ENCODE measurements around the gene SPOCK1. TPM values are rescaled to one million over a fixed set of nuclear protein-coding genes. Genes with fewer than 3 reads are reported as not detected.
A peak's percentile ranks its signal among the peaks of the same experiment; 100 is the strongest.

Gene SPOCK1
- total and polyA plus RNA-seq, 2 experiments from 2014 or later: 4.1 to 14.0 TPM

DNA sequence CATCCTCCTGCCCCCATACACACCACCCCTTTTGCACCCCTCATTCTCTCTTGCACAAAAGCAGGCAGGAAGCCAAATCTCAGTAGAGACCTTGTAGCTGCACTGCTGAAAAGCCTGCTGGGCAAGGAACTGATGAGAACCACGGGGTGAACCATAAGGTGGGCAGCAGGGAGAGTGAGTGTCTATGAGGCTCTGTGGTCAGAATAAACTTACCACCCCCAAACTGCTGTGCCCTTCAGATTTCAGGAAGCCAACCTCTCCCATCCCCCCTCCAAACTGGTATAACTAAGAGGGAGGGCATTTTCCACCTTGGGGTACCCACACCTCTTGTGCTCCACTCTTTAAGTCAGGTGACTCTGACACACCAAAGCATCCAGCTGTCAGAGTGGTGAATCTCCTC is 471.4 kb downstream of the SPOCK1 start:
- H3K36me3 ChIP-seq: no peaks in the 10 kb centered on the region
- H3K27me3 ChIP-seq: no peaks in the 10 kb centered on the region
- no peaks in the 10 kb centered on the region for H3K9me3 ChIP-seq (ENCODE audit: low read depth)
- TF ChIP-seq, protein P1, sequence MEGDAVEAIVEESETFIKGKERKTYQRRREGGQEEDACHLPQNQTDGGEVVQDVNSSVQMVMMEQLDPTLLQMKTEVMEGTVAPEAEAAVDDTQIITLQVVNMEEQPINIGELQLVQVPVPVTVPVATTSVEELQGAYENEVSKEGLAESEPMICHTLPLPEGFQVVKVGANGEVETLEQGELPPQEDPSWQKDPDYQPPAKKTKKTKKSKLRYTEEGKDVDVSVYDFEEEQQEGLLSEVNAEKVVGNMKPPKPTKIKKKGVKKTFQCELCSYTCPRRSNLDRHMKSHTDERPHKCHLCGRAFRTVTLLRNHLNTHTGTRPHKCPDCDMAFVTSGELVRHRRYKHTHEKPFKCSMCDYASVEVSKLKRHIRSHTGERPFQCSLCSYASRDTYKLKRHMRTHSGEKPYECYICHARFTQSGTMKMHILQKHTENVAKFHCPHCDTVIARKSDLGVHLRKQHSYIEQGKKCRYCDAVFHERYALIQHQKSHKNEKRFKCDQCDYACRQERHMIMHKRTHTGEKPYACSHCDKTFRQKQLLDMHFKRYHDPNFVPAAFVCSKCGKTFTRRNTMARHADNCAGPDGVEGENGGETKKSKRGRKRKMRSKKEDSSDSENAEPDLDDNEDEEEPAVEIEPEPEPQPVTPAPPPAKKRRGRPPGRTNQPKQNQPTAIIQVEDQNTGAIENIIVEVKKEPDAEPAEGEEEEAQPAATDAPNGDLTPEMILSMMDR (IDR thresholded peaks at IDR 0.05; ENCODE audit: low read depth, low read length): no peak
- DNase-seq (ENCODE audit: low read depth in 1 of 2, low spot score in 1 of 2): no peak
- H3K4me3 ChIP-seq: no peak overlapping the region
- H3K4me1 ChIP-seq (ENCODE audit: low read depth): no peaks in the 10 kb centered on the region
- no peak overlapping the region for H3K27ac ChIP-seq

DNA sequence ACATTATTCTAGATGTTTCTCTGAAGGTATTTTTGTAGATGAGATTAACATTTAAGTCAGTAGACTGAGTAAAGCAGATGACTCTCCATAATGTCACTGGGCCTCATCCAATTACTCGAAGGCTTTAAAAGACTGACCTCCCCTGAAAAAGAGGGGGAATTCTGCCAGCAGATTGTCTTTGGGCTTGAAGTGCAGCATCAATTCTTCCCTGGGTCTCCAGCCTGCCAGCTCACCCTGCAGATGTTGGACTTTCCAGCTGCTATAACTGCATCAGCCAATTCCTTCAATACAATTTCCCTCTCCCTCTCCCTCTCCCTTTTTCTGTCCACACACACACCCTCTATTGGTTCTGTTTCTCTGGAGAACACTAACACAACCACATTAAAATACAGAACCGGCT is 472.8 kb downstream of the SPOCK1 start:
- no peak overlapping the region for H3K4me3 ChIP-seq
- no peak for DNase-seq (ENCODE audit: low read depth in 1 of 2, low spot score in 1 of 2)
- H3K4me1 ChIP-seq (ENCODE audit: low read depth): no peaks in the 10 kb centered on the region
- TF ChIP-seq, protein P1 (IDR thresholded peaks at IDR 0.05; ENCODE audit: low read depth, low read length): no peak
- H3K27ac ChIP-seq: no peak overlapping the region
- H3K9me3 ChIP-seq (ENCODE audit: low read depth): no peaks in the 10 kb centered on the region
- no peaks in the 10 kb centered on the region for H3K27me3 ChIP-seq
- no peaks in the 10 kb centered on the region for H3K36me3 ChIP-seq

DNA sequence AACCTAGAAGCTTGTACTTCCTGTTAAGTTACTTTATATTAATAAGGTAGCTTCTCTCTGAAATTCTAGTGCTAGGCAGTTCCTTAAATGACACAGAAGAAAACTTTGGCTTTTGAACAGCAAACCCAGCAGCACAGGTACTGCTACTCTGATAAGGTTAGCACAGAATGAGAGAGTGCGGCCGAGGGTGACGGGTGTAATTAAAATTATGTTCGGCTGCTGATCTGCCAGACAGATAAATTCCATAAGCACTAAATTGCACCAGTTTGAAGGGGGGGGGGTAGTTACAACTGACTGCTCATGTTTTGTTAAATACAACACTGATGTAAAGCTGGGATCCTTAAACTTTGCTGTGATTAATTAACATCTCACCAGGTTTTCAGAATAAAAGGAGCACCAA is 475.1 kb downstream of the SPOCK1 start:
- TF ChIP-seq, protein P1 (IDR thresholded peaks at IDR 0.05; ENCODE audit: low read depth, low read length): no peak
- DNase-seq (ENCODE audit: low read depth in 1 of 2, low spot score in 1 of 2): no peak

DNA sequence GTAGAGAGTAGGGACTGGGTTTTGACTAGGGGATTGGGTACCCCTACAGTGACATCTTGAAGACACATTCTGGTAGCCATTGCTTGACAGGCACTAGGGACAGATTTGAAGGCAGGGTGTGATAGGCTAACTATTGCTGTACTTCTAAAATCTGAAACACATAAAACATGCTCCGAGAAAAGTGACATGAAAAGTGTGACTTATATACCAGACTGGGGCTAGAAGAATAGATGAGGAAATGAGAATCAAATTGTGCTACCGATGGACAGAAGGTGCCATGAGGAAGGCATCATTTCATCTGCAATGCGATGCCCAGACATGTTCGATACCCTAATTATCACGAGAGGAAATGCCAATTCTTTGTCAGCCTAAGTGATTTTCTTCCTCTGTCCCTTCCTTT is 475.8 kb downstream of the SPOCK1 start:
- no peak overlapping the region for H3K4me3 ChIP-seq
- H3K27ac ChIP-seq: no peak overlapping the region
- DNase-seq (ENCODE audit: low read depth in 1 of 2, low spot score in 1 of 2): no peak
- no peaks in the 10 kb centered on the region for H3K36me3 ChIP-seq
- no peaks in the 10 kb centered on the region for H3K4me1 ChIP-seq (ENCODE audit: low read depth)
- H3K27me3 ChIP-seq: no peaks in the 10 kb centered on the region
- TF ChIP-seq, protein P1 (IDR thresholded peaks at IDR 0.05; ENCODE audit: low read depth, low read length): no peak
- no peaks in the 10 kb centered on the region for H3K9me3 ChIP-seq (ENCODE audit: low read depth)

More for the DNA sequence above, 475.1 kb downstream of the SPOCK1 start:
- H3K36me3 ChIP-seq: no peaks in the 10 kb centered on the region
- no peaks in the 10 kb centered on the region for H3K9me3 ChIP-seq (ENCODE audit: low read depth)
- H3K4me3 ChIP-seq: no peak overlapping the region
- H3K4me1 ChIP-seq (ENCODE audit: low read depth): no peaks in the 10 kb centered on the region
- no peak overlapping the region for H3K27ac ChIP-seq
- H3K27me3 ChIP-seq: no peaks in the 10 kb centered on the region

DNA sequence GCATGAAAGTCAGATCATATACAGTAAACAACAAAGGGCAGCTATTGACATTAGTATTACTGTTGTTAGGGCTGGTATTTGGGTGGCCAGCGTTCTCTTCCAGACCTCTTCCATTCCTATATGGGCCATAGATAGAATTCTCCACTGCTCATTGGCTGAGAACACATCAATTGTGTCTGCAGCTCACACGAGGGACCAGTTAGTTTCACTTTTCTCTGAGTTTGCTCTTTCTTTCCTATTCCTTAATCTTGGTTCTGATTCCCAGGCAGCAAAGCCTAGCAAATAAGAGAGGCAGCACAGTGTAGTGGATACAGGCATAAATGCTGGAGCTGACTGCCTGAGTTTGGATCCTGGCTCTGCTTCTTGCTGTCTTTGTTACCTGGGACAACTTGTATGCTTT is 476.4 kb downstream of the SPOCK1 start:
- Histone ChIP-seq H3K9me3 (ENCODE audit: low read depth) (no peaks in the 10 kb centered on the region), H3K36me3 (no peaks in the 10 kb centered on the region), H3K4me1 (ENCODE audit: low read depth) (no peaks in the 10 kb centered on the region), H3K4me3 (no peak overlapping the region), H3K27me3 (no peaks in the 10 kb centered on the region), H3K27ac (no peak overlapping the region)
- DNase-seq (ENCODE audit: low read depth in 1 of 2, low spot score in 1 of 2): peak in 1 of 2 donors; percentile 16
- TF ChIP-seq, protein P1 (IDR thresholded peaks at IDR 0.05; ENCODE audit: low read depth, low read length): no peak

DNA sequence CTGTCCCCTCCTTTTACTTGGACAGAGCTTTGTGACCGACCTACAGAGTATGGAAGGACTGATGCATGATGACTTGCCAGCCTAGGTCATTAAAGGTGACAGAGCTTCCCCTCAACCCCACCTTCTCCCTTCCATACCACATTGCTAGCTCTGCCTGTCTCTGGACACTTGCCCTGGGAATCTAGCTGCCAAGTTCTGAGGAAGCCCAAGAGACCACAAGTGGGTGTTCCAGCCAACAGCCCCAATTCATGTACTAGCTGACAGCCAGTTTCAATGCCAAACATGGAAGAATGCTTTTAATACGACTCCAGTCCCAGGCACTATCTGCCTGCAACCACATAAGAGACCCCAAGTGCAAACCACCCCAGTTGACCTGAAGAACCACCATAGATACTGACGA is 477.1 kb downstream of the SPOCK1 start:
- DNase-seq (ENCODE audit: low read depth in 1 of 2, low spot score in 1 of 2): peak in 1 of 2 donors; percentile 59
- H3K4me1 ChIP-seq (ENCODE audit: low read depth): no peaks in the 10 kb centered on the region

More for the DNA sequence above, 477.1 kb downstream of the SPOCK1 start:
- no peak overlapping the region for H3K4me3 ChIP-seq
- H3K27ac ChIP-seq: no peak overlapping the region
- H3K36me3 ChIP-seq: no peaks in the 10 kb centered on the region
- TF ChIP-seq, protein P1 (IDR thresholded peaks at IDR 0.05; ENCODE audit: low read depth, low read length): no peak
- H3K27me3 ChIP-seq: no peaks in the 10 kb centered on the region
- no peaks in the 10 kb centered on the region for H3K9me3 ChIP-seq (ENCODE audit: low read depth)
